Measurements from ENCODE around the gene PTRHD1.

- TF ChIP-seq CEBPB (IDR thresholded peaks at IDR 0.05; ENCODE audit: low read depth, low read length) (no peak), TEAD4 (IDR thresholded peaks at IDR 0.05; ENCODE audit: low read depth, low read length) (no peak), ZNF274 (IDR thresholded peaks at IDR 0.05; ENCODE audit: borderline replicate concordance, extremely low read depth, low read length) (no peak), E2F6 (IDR thresholded peaks at IDR 0.05) (no peak), CTCF (IDR thresholded peaks at IDR 0.05; ENCODE audit: control extremely low read depth in 1 of 3, insufficient read depth in 1 of 3, low read depth in 1 of 3, low read length in 3 of 3) (no peak), GTF2F1 (IDR thresholded peaks at IDR 0.05; ENCODE audit: borderline replicate concordance, low read depth, low read length) (no peak), HDAC6 (IDR thresholded peaks at IDR 0.05; ENCODE audit: low read depth, low read length) (no peak), EZH2 (IDR thresholded peaks at IDR 0.05; ENCODE audit: low read depth, low read length, severe bottlenecking) (no peak), RAD21 (IDR thresholded peaks at IDR 0.05 in 1 of 2, conservative IDR thresholded peaks at IDR 0.05 in 1 of 2; ENCODE audit: low read depth in 2 of 2, low read length in 2 of 2) (no peak), JUND (IDR thresholded peaks at IDR 0.05; ENCODE audit: low read length) (no peak)
Measured at GRCh38 chr2:24814516-24814915, 21.3 kb upstream of the PTRHD1 start.
